GM19463 (cell line): ENCODE data around the gene ZNF75A.

Experiments used
- ATAC-seq: cut with Tn5 transposase; IDR thresholded peaks from one replicate; pipeline ENCODE4 v1.9.1; 2021; ENCODE audit warnings: mild to moderate bottlenecking, moderate library complexity; ENCODE audit not compliant: unreplicated experiment

Gene ZNF75A

GRCh38 chr16:3364774-3365427 lies 59.6 kb downstream of the ZNF75A start:
- ATAC-seq = no peak
